Measurements from ENCODE around the gene CLK2.

CLK2 gene

DNA sequence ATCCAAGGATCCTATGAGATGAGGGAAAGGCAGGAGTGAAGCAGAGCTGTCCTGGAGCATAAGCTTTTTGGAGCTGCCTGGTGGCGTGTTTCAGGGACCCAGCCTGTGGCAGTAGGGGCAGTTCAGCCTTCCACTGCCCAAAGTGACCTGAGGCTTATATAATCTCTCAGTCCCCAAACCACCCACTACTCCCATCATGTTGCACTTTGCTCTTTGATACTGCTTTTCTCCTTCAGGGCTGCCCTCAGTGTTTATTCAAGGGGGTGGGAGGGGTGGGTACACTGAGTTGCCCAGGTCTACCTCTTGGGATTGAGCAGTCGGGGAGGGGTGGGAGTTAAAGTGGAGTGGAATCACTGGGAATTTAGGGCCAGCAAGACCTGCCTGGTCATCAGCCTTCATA is 13.2 kb upstream of the CLK2 start:
- Histone ChIP-seq H3K4ac (ENCODE audit: low read depth, low read length) (no peak overlapping the region), H3K23ac (ENCODE audit: low read length) (no peak overlapping the region), H2AK5ac (ENCODE audit: low read length) (no peak overlapping the region), H3K79me2 (ENCODE audit: control insufficient read depth, insufficient read depth, low read length) (no peaks in the 10 kb centered on the region), H3K36me3 (ENCODE audit: control insufficient read depth, insufficient read depth, low read length) (peaks cover 2% of the 10 kb centered on the region), H3K56ac (ENCODE audit: low read length) (no peak overlapping the region), H2BK120ac (ENCODE audit: low read depth, low read length) (no peak overlapping the region), H3K27ac (ENCODE audit: low read depth, low read length) (no peak overlapping the region), H3K4me2 (ENCODE audit: low read length) (no peak overlapping the region), H3K79me1 (ENCODE audit: low read length) (no peaks in the 10 kb centered on the region), H2BK5ac (ENCODE audit: low read length) (no peak overlapping the region), H3K4me1 (ENCODE audit: control insufficient read depth, low read depth, low read length) (no peaks in the 10 kb centered on the region), H3K4me3 (ENCODE audit: low read length) (no peak overlapping the region), H3K27me3 (ENCODE audit: insufficient read depth, low read length, poor library complexity) (no peaks in the 10 kb centered on the region), H3K18ac (ENCODE audit: low read length) (no peak overlapping the region), H3K9ac (ENCODE audit: low read length) (no peak overlapping the region), H2BK15ac (replicated peaks; ENCODE audit: low read depth) (no peak overlapping the region), H4K5ac (ENCODE audit: low read length) (no peak overlapping the region), H4K8ac (ENCODE audit: low read depth, low read length) (no peak overlapping the region)
- DNase-seq = no peak
- no CpG with 5 or more reads among the region's 2 CpGs for WGBS (ENCODE audit: extremely low coverage, insufficient coverage, low lambda C conversion rate)

DNA sequence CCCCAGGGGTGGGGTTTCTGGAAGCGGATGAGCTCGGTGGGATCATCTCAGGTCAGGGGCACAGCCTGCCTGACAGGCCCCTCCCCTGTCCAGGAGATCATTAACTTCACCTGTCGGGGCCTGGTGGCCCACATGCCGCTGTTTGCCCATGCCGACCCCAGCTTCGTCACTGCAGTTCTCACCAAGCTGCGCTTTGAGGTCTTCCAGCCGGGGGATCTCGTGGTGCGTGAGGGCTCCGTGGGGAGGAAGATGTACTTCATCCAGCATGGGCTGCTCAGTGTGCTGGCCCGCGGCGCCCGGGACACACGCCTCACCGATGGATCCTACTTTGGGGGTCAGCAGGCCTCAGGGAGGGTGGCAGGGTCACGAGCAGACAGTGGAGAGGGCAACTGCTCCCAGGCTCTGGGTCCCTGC is 12.3 kb upstream of the CLK2 start:
- H2BK5ac ChIP-seq (ENCODE audit: low read length) = no peak overlapping the region
- no peak overlapping the region for H3K4me2 ChIP-seq (ENCODE audit: low read length)
- no CpG with 5 or more reads among the region's 18 CpGs for WGBS (ENCODE audit: extremely low coverage, insufficient coverage, low lambda C conversion rate)
- no peaks in the 10 kb centered on the region for H3K79me2 ChIP-seq (ENCODE audit: control insufficient read depth, insufficient read depth, low read length)
- no peaks in the 10 kb centered on the region for H3K27me3 ChIP-seq (ENCODE audit: insufficient read depth, low read length, poor library complexity)
- no peak for DNase-seq
- H2BK15ac ChIP-seq (replicated peaks; ENCODE audit: low read depth) = no peak overlapping the region
- H3K4ac ChIP-seq (ENCODE audit: low read depth, low read length) = no peak overlapping the region
- H3K27ac ChIP-seq (ENCODE audit: low read depth, low read length) = no peak overlapping the region
- H2BK120ac ChIP-seq (ENCODE audit: low read depth, low read length) = no peak overlapping the region
- H2AK5ac ChIP-seq (ENCODE audit: low read length) = no peak overlapping the region
- H3K56ac ChIP-seq (ENCODE audit: low read length) = no peak overlapping the region
- H3K9ac ChIP-seq (ENCODE audit: low read length) = no peak overlapping the region
- H4K5ac ChIP-seq (ENCODE audit: low read length) = no peak overlapping the region
- no peak overlapping the region for H3K18ac ChIP-seq (ENCODE audit: low read length)
- no peaks in the 10 kb centered on the region for H3K79me1 ChIP-seq (ENCODE audit: low read length)
- peaks cover 2% of the 10 kb centered on the region for H3K36me3 ChIP-seq (ENCODE audit: control insufficient read depth, insufficient read depth, low read length)
- no peak overlapping the region for H3K4me3 ChIP-seq (ENCODE audit: low read length)
- no peak overlapping the region for H3K23ac ChIP-seq (ENCODE audit: low read length)
- H3K4me1 ChIP-seq (ENCODE audit: control insufficient read depth, low read depth, low read length) = no peaks in the 10 kb centered on the region
- H4K8ac ChIP-seq (ENCODE audit: low read depth, low read length) = no peak overlapping the region

DNA sequence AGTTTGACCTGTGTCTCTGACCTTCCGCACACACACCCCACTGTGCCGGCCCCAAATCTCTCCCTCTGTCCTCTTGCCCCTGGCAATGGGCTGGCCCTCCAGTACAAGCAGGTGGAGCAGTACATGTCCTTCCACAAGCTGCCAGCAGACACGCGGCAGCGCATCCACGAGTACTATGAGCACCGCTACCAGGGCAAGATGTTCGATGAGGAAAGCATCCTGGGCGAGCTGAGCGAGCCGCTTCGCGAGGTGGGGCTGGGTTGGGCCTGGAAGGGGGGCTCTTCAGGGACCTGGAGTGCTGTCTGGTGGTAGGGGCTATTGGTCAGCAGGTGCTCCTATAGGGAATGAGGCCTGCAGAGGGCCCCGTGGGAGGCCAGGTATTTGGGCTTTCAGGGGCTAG is 11.8 kb upstream of the CLK2 start:
- Histone ChIP-seq H3K9ac (ENCODE audit: low read length) (no peak overlapping the region), H3K27me3 (ENCODE audit: insufficient read depth, low read length, poor library complexity) (no peaks in the 10 kb centered on the region), H3K4me1 (ENCODE audit: control insufficient read depth, low read depth, low read length) (no peaks in the 10 kb centered on the region), H3K79me2 (ENCODE audit: control insufficient read depth, insufficient read depth, low read length) (no peaks in the 10 kb centered on the region), H2AK5ac (ENCODE audit: low read length) (no peak overlapping the region), H4K5ac (ENCODE audit: low read length) (no peak overlapping the region), H2BK15ac (replicated peaks; ENCODE audit: low read depth) (no peak overlapping the region), H3K23ac (ENCODE audit: low read length) (no peak overlapping the region), H3K18ac (ENCODE audit: low read length) (no peak overlapping the region), H4K8ac (ENCODE audit: low read depth, low read length) (no peak overlapping the region), H3K56ac (ENCODE audit: low read length) (no peak overlapping the region), H2BK120ac (ENCODE audit: low read depth, low read length) (no peak overlapping the region), H3K36me3 (ENCODE audit: control insufficient read depth, insufficient read depth, low read length) (peaks cover 2% of the 10 kb centered on the region), H3K79me1 (ENCODE audit: low read length) (no peaks in the 10 kb centered on the region), H3K4me3 (ENCODE audit: low read length) (no peak overlapping the region), H3K27ac (ENCODE audit: low read depth, low read length) (no peak overlapping the region), H3K4me2 (ENCODE audit: low read length) (no peak overlapping the region), H2BK5ac (ENCODE audit: low read length) (no peak overlapping the region), H3K4ac (ENCODE audit: low read depth, low read length) (no peak overlapping the region)
- no CpG with 5 or more reads among the region's 14 CpGs for WGBS (ENCODE audit: extremely low coverage, insufficient coverage, low lambda C conversion rate)
- no peak for DNase-seq

DNA sequence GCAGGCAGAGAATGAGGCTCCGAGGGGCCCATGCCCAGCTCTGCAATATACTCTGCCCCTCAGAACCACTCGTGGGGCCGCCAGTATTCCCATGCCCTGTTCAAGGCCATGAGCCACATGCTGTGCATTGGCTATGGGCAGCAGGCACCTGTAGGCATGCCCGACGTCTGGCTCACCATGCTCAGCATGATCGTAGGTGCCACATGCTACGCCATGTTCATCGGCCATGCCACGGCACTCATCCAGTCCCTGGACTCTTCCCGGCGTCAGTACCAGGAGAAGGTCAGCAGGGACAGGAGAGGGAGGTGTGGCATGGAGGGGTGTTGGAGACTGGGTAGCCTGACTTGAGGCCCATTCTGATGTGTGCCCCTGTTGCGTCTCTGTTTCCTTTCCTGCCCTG is 11.2 kb upstream of the CLK2 start:
- no peak for DNase-seq
- H2BK15ac ChIP-seq (replicated peaks; ENCODE audit: low read depth) = no peak overlapping the region
- H3K4me1 ChIP-seq (ENCODE audit: control insufficient read depth, low read depth, low read length) = no peaks in the 10 kb centered on the region
- H2BK5ac ChIP-seq (ENCODE audit: low read length) = no peak overlapping the region
- no peak overlapping the region for H2BK120ac ChIP-seq (ENCODE audit: low read depth, low read length)
- no peak overlapping the region for H4K8ac ChIP-seq (ENCODE audit: low read depth, low read length)
- H3K27me3 ChIP-seq (ENCODE audit: insufficient read depth, low read length, poor library complexity) = no peaks in the 10 kb centered on the region
- no peak overlapping the region for H3K4me2 ChIP-seq (ENCODE audit: low read length)
- H3K23ac ChIP-seq (ENCODE audit: low read length) = no peak overlapping the region
- no peak overlapping the region for H3K18ac ChIP-seq (ENCODE audit: low read length)
- no peak overlapping the region for H3K56ac ChIP-seq (ENCODE audit: low read length)
- no peak overlapping the region for H3K27ac ChIP-seq (ENCODE audit: low read depth, low read length)
- no peak overlapping the region for H2AK5ac ChIP-seq (ENCODE audit: low read length)
- H4K5ac ChIP-seq (ENCODE audit: low read length) = no peak overlapping the region
- no peak overlapping the region for H3K4me3 ChIP-seq (ENCODE audit: low read length)
- peaks cover 2% of the 10 kb centered on the region for H3K36me3 ChIP-seq (ENCODE audit: control insufficient read depth, insufficient read depth, low read length)
- no peak overlapping the region for H3K4ac ChIP-seq (ENCODE audit: low read depth, low read length)
- no peak overlapping the region for H3K9ac ChIP-seq (ENCODE audit: low read length)
- no peaks in the 10 kb centered on the region for H3K79me1 ChIP-seq (ENCODE audit: low read length)
- no peaks in the 10 kb centered on the region for H3K79me2 ChIP-seq (ENCODE audit: control insufficient read depth, insufficient read depth, low read length)
- no CpG with 5 or more reads among the region's 12 CpGs for WGBS (ENCODE audit: extremely low coverage, insufficient coverage, low lambda C conversion rate)

DNA sequence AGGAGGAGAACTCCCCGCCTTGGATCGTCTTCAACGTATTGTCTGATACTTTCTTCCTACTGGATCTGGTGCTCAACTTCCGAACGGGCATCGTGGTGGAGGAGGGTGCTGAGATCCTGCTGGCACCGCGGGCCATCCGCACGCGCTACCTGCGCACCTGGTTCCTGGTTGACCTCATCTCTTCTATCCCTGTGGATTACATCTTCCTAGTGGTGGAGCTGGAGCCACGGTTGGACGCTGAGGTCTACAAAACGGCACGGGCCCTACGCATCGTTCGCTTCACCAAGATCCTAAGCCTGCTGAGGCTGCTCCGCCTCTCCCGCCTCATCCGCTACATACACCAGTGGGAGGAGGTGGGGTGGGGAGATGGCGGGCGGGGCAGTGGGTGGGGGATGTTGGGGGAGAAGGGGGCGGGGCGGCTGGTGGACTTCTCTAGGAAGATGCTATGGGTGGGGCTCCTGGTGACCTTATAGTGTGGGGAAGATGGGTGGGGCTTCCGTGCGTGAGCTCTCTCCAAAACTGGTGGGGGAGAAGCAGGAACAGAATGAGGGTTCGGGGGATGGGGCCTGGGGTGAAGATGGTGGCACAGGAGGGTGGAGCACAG is 9.3 kb upstream of the CLK2 start:
- Histone ChIP-seq H3K9ac (ENCODE audit: low read length) (no peak overlapping the region), H3K36me3 (ENCODE audit: control insufficient read depth, insufficient read depth, low read length) (no peaks in the 10 kb centered on the region), H3K18ac (ENCODE audit: low read length) (no peak overlapping the region), H3K27ac (ENCODE audit: low read depth, low read length) (no peak overlapping the region), H3K4ac (ENCODE audit: low read depth, low read length) (no peak overlapping the region), H3K56ac (ENCODE audit: low read length) (no peak overlapping the region), H2BK5ac (ENCODE audit: low read length) (no peak overlapping the region), H2BK15ac (replicated peaks; ENCODE audit: low read depth) (no peak overlapping the region), H2AK5ac (ENCODE audit: low read length) (no peak overlapping the region), H4K8ac (ENCODE audit: low read depth, low read length) (no peak overlapping the region), H3K79me2 (ENCODE audit: control insufficient read depth, insufficient read depth, low read length) (no peaks in the 10 kb centered on the region), H3K4me2 (ENCODE audit: low read length) (no peak overlapping the region), H3K4me1 (ENCODE audit: control insufficient read depth, low read depth, low read length) (peaks cover 3% of the 10 kb centered on the region), H2BK120ac (ENCODE audit: low read depth, low read length) (no peak overlapping the region), H3K23ac (ENCODE audit: low read length) (no peak overlapping the region), H3K4me3 (ENCODE audit: low read length) (no peak overlapping the region), H3K27me3 (ENCODE audit: insufficient read depth, low read length, poor library complexity) (no peaks in the 10 kb centered on the region), H4K5ac (ENCODE audit: low read length) (no peak overlapping the region), H3K79me1 (ENCODE audit: low read length) (no peaks in the 10 kb centered on the region)
- no peak for DNase-seq
- no CpG with 5 or more reads among the region's 29 CpGs for WGBS (ENCODE audit: extremely low coverage, insufficient coverage, low lambda C conversion rate)

DNA sequence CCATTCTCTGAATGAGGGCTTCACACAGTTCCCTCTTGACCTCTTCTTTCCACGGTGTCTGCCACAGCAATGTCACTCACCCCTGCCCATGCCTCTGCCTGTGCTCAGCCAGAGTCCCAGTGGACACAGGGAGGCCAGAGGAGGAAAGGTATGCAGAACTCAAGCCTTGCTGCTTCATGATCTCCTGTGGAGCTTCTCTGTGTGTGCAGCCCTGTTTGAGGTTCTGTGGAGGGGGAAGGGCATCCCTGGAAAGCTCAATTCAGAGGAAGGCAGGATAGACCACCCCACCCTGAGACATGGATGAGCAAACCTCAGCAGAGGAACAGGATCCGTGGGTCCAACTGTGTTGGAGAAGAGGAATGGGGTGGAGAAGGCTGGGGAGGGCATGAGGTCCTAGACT is 6.0 kb upstream of the CLK2 start:
- no peak overlapping the region for H2BK15ac ChIP-seq (replicated peaks; ENCODE audit: low read depth)
- peaks cover 2% of the 10 kb centered on the region for H3K27me3 ChIP-seq (ENCODE audit: insufficient read depth, low read length, poor library complexity)
- H3K4me2 ChIP-seq (ENCODE audit: low read length) = no peak overlapping the region
- no peak for DNase-seq
- H2AK5ac ChIP-seq (ENCODE audit: low read length) = no peak overlapping the region
- no peaks in the 10 kb centered on the region for H3K79me2 ChIP-seq (ENCODE audit: control insufficient read depth, insufficient read depth, low read length)
- H4K8ac ChIP-seq (ENCODE audit: low read depth, low read length) = no peak overlapping the region
- no peaks in the 10 kb centered on the region for H3K36me3 ChIP-seq (ENCODE audit: control insufficient read depth, insufficient read depth, low read length)
- H3K4me3 ChIP-seq (ENCODE audit: low read length) = no peak overlapping the region
- H2BK120ac ChIP-seq (ENCODE audit: low read depth, low read length) = no peak overlapping the region
- H4K5ac ChIP-seq (ENCODE audit: low read length) = no peak overlapping the region
- H3K4ac ChIP-seq (ENCODE audit: low read depth, low read length) = no peak overlapping the region
- WGBS (ENCODE audit: extremely low coverage, insufficient coverage, low lambda C conversion rate) = no CpG with 5 or more reads among the region's 2 CpGs
- H3K4me1 ChIP-seq (ENCODE audit: control insufficient read depth, low read depth, low read length) = peaks cover 6% of the 10 kb centered on the region
- no peak overlapping the region for H2BK5ac ChIP-seq (ENCODE audit: low read length)
- peak overlapping the region; percentile 37 for H3K56ac ChIP-seq (ENCODE audit: low read length)
- no peak overlapping the region for H3K18ac ChIP-seq (ENCODE audit: low read length)
- H3K79me1 ChIP-seq (ENCODE audit: low read length) = no peaks in the 10 kb centered on the region
- no peak overlapping the region for H3K9ac ChIP-seq (ENCODE audit: low read length)
- no peak overlapping the region for H3K23ac ChIP-seq (ENCODE audit: low read length)
- no peak overlapping the region for H3K27ac ChIP-seq (ENCODE audit: low read depth, low read length)
